NCI-H2029 (cell line): Measurements from ENCODE around the gene MIPOL1.
"Not testable (repeated sequence)": the region's sequence is repeated elsewhere in the genome, so short reads cannot be mapped to it uniquely, and the experiment has no call there.

Experiments used
- DNase-seq: peaks from one replicate; lab custom pipeline; 2025; lab: John Stamatoyannopoulos, UW

MIPOL1 gene

GRCh38 chr14:37197421-37198272, at the start of gene MIPOL1:
Gene MIPOL1, plus strand, starts transcription at chr14:37197937. Its CDS starts 49,952 bp downstream, at chr14:37247889.
- DNase-seq: peak; percentile 85

GRCh38 chr14:37150414-37150813, 47.3 kb upstream of the MIPOL1 start:
- peak; percentile 43 for DNase-seq

GRCh38 chr14:37153005-37153404, 44.7 kb upstream of the MIPOL1 start:
- no peak for DNase-seq

- no peak for DNase-seq
Observed at GRCh38 chr14:37153483-37153882, 44.3 kb upstream of the MIPOL1 start.

GRCh38 chr14:37157987-37158386, 39.8 kb upstream of the MIPOL1 start:
- no peak for DNase-seq

- not testable (repeated sequence) for DNase-seq
Observed at GRCh38 chr14:37162307-37162706, 35.4 kb upstream of the MIPOL1 start.

GRCh38 chr14:37165794-37166193, 31.9 kb upstream of the MIPOL1 start:
- DNase-seq: no peak

GRCh38 chr14:37167151-37168047, 30.3 kb upstream of the MIPOL1 start:
- DNase-seq: no peak

GRCh38 chr14:37168721-37169120, 29.0 kb upstream of the MIPOL1 start:
- no peak for DNase-seq

- no peak for DNase-seq
Observed at GRCh38 chr14:37170237-37170636, 27.5 kb upstream of the MIPOL1 start.

- DNase-seq: no peak
Observed at GRCh38 chr14:37170993-37171392, 26.7 kb upstream of the MIPOL1 start.

- DNase-seq: no peak
Observed at GRCh38 chr14:37171678-37172023, 26.1 kb upstream of the MIPOL1 start.

GRCh38 chr14:37172024-37172869, 25.5 kb upstream of the MIPOL1 start, which contains the start of gene SLC25A21:
Gene SLC25A21, minus strand, starts transcription at chr14:37172606.
- peak; percentile 75 for DNase-seq

GRCh38 chr14:37172936-37173614, 24.7 kb upstream of the MIPOL1 start:
- no peak for DNase-seq

- no peak for DNase-seq
Observed at GRCh38 chr14:37179896-37180502, 17.7 kb upstream of the MIPOL1 start.

GRCh38 chr14:37180886-37181285, 16.9 kb upstream of the MIPOL1 start:
- DNase-seq: not testable (repeated sequence)

GRCh38 chr14:37181441-37181840, 16.3 kb upstream of the MIPOL1 start:
- no peak for DNase-seq

GRCh38 chr14:37184520-37184919, 13.2 kb upstream of the MIPOL1 start:
- not testable (repeated sequence) for DNase-seq

- no peak for DNase-seq
Observed at GRCh38 chr14:37185670-37186069, 12.1 kb upstream of the MIPOL1 start.

- DNase-seq: no peak
Observed at GRCh38 chr14:37186865-37187264, 10.9 kb upstream of the MIPOL1 start.

GRCh38 chr14:37187294-37187693, 10.4 kb upstream of the MIPOL1 start:
- DNase-seq: no peak
